GM10266 (cell line): Measurements from ENCODE around the gene PASK.

ENCODE experiments used
- DNase-seq: peaks from one replicate; pipeline ENCODE4 v3.0.0; 2012; ENCODE audit errors: extremely low spot score
- TF ChIP-seq, protein P1 (sequence below): IDR thresholded peaks from 2 replicates; pipeline ENCODE4 v1.5.1; 2012; ENCODE audit warnings: mild to moderate bottlenecking, low read depth; ENCODE audit not compliant: control insufficient read depth, insufficient read depth; ENCODE audit errors: missing control alignments

The PASK gene

DNA sequence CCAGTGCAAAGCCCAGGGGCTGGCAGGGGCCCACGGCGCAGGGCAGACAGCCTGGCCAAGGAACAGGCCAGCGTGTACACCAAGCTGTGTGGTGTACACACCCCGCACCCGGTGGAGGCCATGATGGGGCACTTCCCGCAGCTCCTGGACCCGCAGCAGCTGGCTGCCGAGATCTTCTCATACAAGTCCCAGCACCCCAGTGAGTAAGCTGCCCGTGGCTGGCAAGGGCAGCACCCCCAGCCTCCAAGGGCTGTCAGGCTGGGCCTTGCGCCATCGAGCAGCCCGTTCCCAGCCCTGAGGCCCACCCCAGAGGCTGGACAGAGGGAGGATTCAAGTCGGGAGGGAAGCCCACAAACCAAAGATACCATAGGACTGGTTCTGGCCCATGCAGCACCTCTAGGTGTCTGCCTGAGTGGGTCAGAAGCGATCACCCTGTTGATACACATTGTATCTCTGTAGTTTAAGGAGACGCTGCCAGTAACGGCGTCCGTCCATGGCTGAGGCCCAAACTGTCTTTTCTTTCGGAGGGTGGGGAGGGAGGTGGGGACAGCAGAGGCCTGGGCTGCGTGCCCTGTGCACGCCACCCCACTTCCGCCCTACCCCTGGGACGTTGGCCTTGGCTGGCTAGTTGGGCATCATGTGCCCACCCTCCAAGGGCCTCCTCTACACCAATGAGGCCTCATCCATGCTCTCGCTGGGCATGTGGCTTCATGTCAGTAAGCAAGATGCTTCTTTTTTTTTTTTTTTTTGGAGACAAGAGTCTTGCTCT lies 30.4 kb downstream of the PASK start:
- TF ChIP-seq, protein P1, sequence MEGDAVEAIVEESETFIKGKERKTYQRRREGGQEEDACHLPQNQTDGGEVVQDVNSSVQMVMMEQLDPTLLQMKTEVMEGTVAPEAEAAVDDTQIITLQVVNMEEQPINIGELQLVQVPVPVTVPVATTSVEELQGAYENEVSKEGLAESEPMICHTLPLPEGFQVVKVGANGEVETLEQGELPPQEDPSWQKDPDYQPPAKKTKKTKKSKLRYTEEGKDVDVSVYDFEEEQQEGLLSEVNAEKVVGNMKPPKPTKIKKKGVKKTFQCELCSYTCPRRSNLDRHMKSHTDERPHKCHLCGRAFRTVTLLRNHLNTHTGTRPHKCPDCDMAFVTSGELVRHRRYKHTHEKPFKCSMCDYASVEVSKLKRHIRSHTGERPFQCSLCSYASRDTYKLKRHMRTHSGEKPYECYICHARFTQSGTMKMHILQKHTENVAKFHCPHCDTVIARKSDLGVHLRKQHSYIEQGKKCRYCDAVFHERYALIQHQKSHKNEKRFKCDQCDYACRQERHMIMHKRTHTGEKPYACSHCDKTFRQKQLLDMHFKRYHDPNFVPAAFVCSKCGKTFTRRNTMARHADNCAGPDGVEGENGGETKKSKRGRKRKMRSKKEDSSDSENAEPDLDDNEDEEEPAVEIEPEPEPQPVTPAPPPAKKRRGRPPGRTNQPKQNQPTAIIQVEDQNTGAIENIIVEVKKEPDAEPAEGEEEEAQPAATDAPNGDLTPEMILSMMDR = no peak
- DNase-seq = no peak

DNA sequence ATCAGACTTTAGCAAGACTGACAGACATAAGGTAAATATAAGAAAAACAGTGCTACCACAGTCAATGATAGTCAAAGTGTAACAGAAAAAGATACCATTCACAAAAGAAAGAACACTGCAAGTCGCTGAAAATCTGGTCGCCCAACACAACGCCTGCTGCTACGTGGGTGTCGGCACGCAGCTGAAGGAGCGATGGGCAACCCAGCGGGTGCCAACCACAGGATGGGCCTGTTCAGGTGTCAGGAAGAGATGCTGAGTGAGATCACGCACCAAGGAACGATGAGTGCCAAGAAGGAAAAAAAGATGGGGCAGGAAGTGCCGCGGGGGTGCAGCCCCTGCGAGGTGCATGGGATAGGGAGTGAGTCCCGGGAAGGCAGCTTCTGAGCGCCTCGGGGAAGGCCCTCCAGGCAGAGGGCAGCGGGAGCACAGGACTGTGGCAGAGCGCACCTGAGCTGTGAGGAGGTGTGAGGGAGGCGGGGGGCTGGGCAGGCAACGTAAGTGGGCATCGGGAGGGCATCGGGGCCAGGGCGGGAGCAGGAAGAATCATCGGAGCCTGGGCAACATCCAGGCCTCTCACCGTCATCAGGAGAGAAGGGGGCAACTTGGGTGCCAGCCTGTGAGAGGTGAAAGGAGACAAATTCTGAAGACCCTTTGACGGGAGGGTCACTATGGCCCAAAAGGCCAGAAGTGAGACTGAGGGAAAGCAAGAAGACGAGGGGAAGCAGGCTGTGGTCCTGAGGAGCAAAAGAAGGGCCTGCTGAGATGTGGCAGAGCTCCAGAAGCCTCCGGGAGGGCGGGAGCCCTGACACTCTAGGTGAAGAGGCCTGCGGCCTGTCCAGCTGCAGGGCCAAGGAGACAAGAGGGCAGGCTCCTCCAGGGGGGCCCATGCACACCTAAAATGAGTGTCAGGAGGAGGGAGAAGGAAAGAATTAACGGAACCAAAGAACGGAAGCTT lies 32.4 kb downstream of the PASK start:
- TF ChIP-seq, protein P1 = no peak
- no peak for DNase-seq

DNA sequence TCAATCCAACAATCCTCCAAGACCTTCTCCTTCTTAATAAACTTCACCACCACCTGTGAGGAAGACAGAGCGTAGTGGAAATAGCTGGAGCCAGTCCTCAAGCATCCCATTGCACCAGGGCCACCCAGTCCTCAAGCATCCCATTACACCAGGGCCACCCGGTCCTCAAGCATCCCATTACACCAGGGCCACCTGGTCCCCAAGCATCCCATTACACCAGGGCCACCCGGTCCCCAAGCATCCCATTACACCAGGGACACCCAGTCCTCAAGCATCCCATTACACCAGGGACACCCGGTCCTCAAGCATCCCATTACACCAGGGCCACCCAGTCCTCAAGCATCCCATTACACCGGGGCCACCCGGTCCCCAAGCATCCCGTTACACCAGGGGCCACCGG lies 33.9 kb downstream of the PASK start:
- TF ChIP-seq, protein P1 = no peak
- no peak for DNase-seq

DNA sequence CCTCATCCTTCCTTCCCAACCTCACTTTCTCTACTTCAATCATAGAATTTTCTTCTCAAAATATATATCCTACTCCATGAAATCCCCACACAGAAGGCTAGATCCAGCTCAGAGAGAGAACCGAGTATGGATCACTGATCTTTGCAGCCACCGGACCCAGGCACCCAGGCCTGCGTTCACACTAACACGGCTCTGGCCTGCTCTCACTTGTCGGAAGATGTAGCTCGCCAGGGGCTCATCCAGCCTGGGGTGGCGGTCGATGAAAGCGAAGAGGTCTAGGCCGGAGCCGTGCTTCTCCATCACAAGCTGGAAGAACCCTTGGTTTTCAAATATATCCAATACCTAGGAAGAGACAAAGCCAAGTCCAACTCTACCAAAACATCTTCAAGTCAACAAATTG lies 34.4 kb downstream of the PASK start:
- DNase-seq = no peak
- TF ChIP-seq, protein P1 = no peak

DNA sequence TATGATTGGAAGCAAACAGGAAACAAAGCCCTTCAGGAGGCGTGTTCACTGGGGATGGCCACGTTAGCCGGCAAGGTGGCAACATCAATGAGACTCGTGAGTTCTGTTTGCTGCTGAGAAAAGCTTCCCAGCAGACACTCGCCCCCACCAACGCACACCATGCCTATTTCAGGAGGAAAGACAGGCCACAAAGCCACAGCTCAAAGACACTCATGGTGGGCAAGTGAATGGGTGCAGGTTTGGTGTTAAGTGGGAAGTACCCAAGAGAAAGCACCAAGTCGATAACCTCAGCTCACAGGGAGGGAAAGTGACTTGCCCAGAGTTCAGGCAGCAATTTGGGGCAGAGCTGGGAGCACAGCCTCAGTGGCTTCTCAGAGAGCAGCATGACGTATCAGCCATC lies 36.7 kb downstream of the PASK start:
- TF ChIP-seq, protein P1 = no peak
- DNase-seq = peak; percentile 60

DNA sequence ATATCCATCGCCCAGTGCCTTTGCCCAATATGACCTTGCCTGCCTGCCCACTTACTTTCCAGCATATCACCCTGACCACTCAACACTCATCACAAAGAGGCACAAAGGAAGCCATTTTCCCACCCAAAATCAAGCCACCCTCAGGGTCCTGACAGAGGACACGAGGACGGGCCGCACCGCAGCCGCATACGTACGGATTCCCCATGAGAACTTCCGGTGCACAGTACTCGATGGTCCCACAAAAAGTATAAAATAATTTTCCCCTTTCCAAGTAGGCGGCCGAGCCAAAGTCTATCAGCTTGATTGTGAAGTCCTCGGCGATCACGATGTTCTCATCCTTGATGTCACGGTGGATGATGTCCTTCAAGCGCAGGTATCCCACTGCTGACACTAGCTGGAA lies 37.2 kb downstream of the PASK start:
- no peak for DNase-seq

More for the DNA sequence above, 37.2 kb downstream of the PASK start:
- TF ChIP-seq, protein P1 = no peak
